Activated CD4-positive, CD25-positive, alpha-beta regulatory T cell treated with anti-CD3 and anti-CD28 coated beads, Interleukin-2, amount 50 U/mL, for 72 hours (primary cell): ENCODE measurements around the gene DUSP9.
"Not testable (repeated sequence)": the region's sequence is repeated elsewhere in the genome, so short reads cannot be mapped to it uniquely, and the experiment has no call there.

Experiments
- DNase-seq: peaks from one replicate; pipeline ENCODE4 v3.0.0; 2021

DUSP9 gene

DNA sequence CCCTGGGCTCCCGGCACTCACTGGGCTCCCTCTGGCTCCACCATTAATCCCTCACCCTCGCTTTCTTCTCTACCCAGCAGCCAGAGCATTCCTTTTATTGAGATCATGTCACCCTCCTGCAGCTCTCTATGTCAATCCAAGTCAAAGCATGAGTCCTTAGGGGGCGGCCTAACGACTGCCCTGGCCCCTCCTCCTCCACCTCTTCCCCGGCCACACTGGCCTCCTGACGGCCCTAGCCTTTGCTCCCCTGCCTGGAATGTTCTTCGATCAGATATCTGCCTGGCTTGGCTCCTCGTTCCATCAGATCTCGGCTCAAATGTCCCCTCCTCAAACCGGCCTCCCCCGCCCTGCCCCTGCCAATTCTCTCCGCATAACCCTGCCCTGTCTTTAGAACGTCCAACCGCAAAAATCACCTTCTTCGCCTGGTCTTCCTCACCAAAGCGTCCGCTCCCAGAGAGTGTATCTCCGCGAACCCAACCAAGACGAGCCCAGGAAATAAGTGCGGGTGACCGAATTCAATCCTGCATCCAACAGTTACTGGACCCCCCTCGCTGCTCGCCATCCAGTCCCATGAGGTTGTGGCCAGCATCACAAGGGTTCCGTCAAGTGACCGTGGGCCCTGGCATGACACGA lies 27.3 kb downstream of the DUSP9 start:
- no peak for DNase-seq

DNA sequence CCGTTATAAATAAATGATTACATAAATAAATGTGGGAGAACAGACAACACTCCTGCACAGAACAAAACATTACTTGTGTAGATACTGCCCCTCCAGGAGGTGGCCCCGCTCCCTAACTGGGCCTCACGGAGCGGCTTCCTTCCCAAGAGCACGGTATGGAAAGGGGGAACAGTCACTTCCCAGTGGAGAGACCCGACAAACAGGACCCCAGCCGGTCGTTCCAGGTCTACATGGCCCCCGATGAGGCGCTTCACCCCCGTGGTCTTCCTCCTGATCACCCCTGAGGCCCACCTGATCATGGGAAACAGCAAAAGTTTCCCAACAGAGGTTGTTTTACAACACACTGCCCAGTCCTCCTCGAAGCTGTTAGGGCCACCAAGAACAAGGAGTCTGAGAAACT lies 34.2 kb downstream of the DUSP9 start:
- DNase-seq = no peak

DNA sequence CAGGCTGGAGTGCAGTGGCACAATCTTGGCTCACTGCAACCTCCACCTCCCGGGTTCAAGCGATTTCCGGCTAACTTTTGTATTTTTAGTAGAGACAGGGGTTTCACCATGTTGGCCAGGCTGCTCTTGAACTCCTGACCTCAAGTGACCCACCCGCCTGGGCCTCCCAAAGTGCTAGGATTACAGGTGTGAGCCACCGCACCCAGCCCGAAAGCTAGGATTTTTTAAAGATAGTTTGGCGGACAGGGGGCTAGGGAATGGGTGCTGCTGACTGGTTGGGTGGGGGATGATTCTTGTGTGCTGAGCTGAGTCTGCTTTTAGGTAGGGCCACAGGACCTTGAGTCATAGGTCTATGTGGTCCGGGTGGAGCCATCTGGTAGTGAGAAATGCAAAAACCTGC lies 36.5 kb downstream of the DUSP9 start:
- peak; percentile 7 for DNase-seq

DNA sequence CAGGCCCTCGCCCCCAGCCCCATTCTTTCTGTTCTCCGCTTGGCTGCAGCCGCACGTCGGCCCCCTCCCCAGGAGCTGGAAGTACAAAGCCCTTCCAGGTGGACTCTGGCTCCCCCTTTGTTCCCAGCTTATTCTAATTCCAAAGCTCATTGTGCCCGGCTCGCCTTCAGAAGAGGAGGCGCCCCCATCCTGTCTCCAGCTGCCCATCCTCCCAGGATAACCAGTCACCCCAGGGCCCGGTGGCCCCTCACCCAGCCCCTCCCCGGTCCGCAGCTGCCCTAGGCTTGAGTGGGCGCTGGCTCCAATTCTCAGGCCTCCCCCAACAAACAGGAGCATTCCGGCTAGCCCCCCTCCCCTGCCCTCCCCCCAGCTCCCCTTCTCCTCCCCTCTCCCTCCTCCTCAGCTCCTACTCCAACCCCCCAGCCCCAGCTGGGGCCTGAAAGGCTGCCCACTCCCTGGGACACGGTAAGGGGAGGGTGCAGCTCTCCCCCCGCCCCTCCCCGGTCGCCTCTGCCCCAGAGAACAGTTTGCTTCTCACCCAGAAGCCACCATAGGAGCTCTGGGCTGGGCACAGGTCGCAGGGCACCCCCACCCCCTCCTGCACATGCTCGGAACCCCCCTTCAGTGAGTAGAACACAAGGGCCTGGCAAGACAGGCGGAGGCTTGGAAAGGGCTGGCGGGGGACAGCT lies 37.6 kb downstream of the DUSP9 start:
- peak; percentile 22 for DNase-seq

DNA sequence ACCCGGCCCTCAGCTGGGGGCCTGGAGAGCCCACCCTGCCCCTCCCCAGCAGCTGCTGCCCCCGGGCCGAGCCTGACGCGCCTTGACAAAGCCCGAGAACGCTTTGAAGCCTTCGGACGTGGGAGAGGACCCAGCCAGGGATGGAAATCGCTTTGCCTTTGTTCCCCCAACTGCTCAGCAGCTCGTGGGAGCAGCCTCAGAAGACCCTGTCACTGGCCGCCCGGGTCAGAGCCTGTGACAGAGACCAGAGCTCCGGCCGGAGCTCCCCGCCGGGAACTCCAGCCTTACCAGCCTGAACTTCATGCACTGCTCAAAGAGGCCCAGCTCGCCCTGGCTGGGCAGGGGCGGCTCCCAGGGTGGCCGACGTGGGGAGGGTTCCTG lies 38.1 kb downstream of the DUSP9 start:
- peak; percentile 26 for DNase-seq

DNA sequence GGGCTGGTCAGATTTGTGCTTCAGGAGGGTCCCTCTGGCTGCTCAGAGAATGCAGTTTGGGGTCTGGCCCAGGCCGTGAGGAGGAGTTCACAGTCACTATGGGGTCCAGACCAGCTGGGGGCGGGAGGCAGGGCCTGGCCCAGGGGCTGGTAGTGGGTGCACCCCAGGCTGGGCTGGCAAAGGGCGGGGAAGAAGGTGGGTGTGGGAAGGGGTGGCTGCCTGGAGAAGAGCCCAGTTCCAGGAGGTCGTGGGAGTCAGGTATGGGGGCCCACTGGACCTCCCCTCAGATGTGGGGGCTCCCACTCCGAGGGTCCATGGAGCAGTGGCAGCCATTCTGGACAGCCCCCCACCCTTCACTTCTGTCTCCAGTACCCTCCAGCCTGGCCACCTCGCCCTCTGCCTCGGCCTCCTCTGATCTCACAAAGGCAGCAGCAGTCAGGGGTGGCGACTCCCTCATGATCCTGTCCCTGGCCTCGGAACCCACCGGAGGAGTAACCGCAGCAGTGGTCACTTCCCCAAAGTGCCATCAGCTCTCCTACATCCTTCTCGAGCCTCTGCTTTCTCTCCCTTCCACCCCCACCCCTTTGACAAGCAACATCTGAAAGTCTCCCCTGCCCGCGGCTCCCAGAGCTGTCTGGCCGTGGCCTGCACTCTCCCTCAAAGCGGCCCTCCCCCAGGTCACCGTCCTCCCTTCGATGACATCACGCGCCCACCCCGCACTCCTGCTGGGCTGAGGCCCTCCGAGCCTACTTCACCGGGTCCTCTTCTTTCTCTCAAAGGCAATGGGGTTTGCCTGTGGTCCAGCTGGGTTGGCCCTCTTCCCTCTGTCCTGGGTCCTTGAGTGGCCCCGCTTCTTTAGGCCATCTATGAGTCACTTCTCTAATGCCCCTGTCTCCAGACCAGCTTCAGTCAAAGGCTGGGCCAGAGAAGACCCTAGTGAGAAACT lies 39.0 kb downstream of the DUSP9 start:
- no peak for DNase-seq

DNA sequence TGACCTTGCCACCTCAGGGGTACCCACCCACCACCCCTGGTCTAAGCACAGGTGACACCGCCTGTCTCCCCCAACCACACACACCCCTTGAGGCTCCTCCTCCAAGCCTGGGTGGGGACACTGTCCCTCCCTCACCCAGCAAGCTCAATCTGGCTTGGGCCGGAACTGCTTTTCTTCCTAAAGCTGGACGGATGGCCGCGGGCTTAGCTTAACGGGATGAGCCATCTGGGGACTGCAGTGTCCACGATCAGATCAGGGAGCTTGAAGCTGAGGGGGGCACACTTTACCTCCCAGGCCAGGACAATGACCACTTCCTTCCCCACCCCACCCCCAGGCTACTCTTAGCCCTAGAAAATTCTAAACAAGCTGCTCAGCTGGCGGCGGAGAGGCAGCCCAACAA lies 39.7 kb downstream of the DUSP9 start:
- no peak for DNase-seq

DNA sequence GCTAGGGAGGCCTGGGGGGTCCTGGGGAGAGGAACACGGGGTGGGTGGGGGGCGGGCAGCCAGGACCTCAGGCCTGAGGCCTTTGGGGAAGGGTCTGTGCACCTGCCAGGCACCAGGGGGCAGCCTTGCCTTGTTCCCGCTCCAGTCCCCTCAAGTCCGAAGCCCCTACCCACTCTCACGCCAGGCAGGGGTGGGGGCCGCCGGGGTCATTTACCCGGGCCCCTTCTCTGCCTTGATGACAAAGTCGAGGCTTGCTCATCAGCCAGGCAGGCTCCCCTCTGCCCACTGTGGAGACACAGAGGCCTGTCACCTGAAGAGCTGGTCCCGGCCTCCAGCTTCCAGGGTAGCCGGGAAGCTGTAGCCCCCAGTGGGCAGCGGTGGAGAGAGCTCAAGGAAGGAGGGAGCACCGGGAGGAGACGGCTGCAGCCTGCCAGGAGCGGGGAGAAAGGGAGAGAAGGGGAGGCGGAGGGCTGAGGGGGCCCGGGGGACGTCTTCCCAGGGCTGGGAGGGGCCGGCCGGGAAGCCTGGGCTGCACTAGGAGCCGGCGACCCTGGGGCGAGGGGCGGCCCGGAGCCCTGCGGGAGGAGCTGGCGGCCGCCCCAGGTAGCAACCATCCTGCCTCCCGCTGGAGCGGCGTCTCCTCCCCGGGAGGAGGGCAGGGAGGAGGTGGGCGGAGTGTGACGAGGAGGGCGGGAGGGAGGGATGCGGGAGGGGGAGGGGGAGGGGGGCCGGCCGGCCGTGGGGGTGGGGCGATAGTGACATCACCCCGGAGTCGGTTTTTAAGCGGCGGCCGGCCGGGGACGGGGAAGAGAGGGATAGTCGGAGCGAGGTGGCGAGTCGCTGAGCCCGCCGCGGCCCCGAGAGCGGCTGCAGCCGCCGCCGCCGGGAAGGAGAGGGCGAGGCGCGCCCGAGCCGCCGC lies 40.4 kb downstream of the DUSP9 start, which contains the start of gene SLC6A8:
TSS of gene SLC6A8 (plus strand) at position 806 of the 919 bp plus-strand sequence. CDS start 649 bp downstream, outside the sequence.
- no peak for DNase-seq

DNA sequence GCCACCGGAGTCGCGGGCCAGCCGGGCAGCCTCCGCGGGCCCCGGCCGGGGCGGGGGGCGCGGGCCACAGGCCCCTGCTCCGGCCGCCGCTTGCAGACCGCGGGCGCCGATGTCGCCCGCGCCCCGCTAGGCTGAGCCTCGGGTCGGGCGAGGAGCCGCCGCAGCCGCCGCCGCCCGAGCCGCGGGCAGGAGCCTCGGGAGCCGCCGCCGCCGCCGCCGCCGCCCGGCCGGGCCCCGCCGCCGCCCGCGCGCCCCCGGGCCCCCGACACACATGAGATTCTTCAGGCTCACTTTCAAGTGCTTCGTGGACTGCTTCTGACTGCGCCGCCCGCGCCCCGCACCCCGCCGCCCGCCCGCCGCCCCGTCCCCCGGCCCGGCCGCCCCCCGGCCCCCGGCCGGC lies 41.1 kb downstream of the DUSP9 start:
- DNase-seq = no peak

DNA sequence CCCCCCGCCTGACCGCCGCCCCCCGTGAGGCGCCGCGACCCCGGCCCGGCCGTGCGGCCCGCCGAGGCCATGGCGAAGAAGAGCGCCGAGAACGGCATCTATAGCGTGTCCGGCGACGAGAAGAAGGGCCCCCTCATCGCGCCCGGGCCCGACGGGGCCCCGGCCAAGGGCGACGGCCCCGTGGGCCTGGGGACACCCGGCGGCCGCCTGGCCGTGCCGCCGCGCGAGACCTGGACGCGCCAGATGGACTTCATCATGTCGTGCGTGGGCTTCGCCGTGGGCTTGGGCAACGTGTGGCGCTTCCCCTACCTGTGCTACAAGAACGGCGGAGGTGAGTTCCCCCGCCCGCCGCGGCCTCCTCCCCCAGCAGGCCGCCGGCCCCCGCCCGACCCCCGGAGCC lies 41.5 kb downstream of the DUSP9 start:
- DNase-seq = no peak

DNA sequence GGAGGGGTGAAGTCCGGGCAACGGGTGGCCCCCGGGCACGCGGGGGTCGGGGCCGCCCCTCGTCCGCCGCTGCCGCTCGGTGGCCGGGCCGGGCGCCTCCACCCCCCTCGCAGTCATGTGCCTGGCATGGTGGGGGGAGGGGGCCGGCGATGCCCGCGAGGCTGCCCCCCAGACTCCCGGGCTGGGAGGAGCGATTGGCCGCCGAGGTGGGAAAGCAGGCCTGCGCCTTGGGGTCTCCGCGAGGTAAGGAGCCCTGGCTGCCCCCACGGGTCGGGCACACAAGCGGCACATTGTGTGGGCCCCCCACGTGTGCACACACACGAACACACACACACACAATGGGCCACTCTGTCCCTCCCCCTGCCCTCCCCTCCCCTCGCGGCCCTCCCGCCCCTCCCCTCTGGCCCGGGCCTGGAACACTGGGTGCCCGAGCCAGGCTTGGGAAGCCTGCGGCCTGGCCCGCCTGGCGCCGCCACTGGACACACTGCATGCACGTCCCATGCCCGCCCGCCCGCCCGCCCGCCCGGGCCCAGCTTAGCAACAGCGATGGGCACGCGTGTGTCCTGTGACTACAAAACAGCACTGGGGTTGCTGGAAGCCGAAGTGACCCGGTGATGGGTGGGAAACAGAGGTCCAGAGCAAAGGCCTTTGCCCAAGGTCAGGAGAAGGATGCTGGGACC lies 42.0 kb downstream of the DUSP9 start:
- DNase-seq = no peak

DNA sequence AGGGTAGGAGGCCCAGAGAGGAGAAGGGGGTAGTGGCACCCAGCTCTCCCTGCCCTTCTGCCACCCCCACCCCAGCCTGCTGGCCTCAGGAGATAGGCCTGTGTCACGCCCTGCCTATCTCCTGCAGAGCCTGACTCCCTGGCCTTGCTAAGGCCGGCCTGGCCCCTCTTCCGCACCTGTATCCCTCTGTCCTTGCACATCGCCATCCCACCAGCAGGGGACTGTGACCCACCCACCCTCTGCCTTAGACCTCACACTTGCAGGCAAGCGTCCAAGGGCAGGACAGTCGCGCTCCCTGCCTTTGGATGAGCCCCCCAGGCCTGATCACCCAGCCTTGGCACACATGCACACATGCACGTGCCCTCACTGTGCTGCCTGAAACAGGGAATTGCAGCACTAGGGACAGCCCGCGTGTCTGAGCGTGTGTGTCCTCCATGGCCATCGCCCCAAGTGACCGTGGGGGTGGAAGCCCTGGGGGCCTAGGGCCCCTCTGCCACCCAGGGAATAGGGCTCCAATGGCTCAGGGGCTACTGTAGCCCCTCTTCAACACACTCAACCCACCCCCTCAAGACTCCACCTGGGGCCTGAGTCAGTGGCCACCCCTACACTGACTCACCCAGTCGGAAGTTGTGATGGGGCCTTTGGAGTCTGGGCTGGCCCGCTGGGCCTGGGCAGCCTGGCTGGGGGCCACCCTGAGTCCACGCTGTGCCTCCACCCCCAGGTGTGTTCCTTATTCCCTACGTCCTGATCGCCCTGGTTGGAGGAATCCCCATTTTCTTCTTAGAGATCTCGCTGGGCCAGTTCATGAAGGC lies 42.9 kb downstream of the DUSP9 start:
- DNase-seq = no peak

DNA sequence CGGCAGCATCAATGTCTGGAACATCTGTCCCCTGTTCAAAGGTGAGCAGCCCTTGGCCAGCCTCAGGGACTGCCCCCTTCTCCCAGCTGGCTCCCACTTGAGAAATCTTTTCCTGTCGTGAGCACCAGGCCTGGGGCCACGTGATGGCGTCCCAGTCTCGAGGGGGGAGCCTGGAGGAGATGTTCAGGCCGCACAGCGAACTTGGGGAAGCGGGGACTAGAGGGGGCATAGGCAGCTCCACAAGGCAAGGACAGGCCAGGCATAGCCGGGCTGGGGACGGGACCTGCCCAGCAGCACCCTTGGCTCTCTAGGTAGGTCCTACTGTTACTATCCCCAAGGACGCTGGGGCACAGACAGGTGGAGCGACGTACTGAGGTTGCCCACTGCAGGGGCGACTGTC lies 43.5 kb downstream of the DUSP9 start:
- DNase-seq = no peak

DNA sequence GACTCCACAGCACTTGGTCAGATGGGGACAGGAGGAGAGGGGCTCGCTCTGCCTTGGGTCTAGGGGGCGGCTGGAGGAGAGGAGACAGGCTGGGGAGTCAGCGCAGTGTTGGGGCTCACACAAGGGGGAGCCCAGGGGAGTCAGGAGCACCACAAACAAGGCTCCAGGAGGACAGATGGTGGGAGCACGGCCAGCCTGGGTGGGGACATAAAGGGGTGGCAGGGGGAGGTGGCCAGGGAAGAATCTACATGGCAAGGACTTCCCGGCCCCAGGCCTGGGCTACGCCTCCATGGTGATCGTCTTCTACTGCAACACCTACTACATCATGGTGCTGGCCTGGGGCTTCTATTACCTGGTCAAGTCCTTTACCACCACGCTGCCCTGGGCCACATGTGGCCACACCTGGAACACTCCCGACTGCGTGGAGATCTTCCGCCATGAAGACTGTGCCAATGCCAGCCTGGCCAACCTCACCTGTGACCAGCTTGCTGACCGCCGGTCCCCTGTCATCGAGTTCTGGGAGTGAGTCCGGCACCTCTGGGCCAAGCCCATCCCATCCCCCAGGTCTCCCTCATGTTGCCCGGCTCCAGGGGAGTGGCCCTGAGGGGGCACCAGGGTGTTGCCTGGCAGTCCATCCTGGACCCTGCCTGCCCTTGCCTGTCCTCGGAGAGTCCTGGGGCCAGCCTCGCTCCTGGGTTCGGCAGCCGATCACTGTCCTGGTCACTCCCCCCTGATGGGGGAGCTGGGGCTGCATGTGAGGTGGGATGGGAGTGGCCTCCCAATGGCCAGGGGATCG lies 44.2 kb downstream of the DUSP9 start:
- DNase-seq = not testable (repeated sequence)

DNA sequence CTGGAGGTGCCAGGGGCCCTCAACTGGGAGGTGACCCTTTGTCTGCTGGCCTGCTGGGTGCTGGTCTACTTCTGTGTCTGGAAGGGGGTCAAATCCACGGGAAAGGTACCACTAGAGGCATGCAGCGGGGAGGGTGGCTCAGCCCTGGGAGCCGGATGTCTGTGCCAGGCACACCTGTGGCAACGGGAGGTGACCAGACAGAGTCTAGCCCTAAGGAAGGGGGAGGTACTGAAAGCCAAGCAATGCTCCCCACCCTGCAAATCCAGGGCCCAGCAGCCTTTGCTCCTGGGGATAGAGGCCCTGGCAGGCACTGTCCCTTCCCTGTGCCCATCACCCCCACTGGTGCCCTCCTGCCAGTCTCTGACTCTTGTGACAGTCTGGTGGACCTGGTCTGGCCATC lies 45.0 kb downstream of the DUSP9 start:
- no peak for DNase-seq

DNA sequence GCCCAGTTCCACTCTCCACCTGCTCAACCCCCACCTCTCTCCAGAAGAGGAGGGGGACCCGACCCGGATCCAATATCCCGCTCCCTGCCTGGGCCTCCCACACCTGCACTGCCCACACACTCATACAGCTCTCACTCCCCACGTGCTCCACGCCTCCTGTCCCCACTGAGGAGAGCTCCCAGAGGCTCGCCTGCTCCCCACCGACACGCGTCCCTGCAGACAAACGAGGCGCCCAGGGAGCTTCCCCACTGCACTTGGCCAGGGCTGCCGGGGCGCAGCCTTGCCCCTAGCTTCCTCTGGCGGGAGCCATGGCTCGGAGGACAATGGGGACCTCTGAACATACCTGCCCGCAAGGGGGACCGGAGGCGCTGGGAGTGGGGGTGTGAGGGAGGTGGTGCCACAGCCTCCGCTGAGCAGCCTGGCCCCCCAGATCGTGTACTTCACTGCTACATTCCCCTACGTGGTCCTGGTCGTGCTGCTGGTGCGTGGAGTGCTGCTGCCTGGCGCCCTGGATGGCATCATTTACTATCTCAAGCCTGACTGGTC lies 45.7 kb downstream of the DUSP9 start:
- DNase-seq = no peak

DNA sequence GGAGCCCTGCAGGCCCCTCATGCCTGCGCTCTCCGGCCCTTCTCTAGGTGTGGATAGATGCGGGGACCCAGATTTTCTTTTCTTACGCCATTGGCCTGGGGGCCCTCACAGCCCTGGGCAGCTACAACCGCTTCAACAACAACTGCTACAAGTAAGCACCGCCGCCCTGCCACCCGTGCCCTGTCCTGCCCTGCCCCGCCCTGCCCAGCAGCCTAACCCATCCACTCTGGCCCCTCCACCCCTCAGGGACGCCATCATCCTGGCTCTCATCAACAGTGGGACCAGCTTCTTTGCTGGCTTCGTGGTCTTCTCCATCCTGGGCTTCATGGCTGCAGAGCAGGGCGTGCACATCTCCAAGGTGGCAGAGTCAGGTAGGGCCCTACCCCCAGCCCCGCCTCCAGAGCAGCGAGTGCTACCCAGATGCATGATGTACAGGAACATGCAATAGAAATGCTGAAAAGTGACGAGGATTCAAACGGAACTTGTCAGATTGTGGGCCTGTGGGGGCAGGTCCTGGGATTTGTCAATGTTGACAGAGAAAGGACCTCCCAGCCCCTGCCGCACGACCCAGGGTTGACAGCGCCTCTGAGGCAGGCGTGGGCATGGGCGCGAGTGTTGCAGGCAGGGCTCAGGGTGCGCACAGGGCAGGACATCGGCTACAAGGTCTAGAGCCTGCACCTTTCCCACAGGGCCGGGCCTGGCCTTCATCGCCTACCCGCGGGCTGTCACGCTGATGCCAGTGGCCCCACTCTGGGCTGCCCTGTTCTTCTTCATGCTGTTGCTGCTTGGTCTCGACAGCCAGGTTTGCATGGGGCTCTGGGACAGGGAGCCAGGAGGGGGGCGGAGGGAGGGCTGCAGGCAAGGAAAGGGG lies 46.4 kb downstream of the DUSP9 start:
- DNase-seq = no peak

DNA sequence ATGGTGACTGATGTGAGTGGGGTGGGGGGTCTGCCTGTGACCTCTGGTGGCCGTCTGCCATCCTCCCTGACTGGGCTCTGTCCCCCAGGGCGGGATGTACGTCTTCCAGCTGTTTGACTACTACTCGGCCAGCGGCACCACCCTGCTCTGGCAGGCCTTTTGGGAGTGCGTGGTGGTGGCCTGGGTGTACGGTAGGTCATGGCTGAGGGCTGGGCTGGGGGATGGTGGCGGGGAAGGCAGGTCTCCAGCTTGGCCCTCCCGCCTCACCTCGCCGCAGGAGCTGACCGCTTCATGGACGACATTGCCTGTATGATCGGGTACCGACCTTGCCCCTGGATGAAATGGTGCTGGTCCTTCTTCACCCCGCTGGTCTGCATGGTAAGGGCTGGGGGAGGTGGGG lies 47.3 kb downstream of the DUSP9 start:
- not testable (repeated sequence) for DNase-seq
